GM12878 (cell line): ENCODE measurements around the gene IL1B. TPM values are rescaled to one million over a fixed set of nuclear protein-coding genes. Genes with fewer than 3 reads are reported as not detected.

Experiments used
- ATAC-seq: fragments of 200-7000 bp; cut with Tn5 transposase; 3 replicates; pipeline ENCODE4 v1.9.1; 2020; ENCODE audit warnings: mild to moderate bottlenecking, moderate library complexity
- BruUV-seq: library from RNA; stranded (reverse); fragments of 400-500 nt; replicated peaks from 2 replicates; lab custom pipeline; 2021; lab: Mats Ljungman, UMichigan
- CTCF ChIA-PET: fragments of 300-600 bp; sonication (Branson Sonifier 250); formaldehyde crosslinking; extraction: SDS; loops from one replicate; lab custom pipeline; 2021; ENCODE audit warnings: inconsistent platforms; lab: Yijun Ruan, JAX
- POLR2A ChIA-PET: fragments of 350-600 bp; formaldehyde crosslinking; extraction: SDS; loops from one replicate; lab custom pipeline; 2021; ENCODE audit warnings: inconsistent platforms; lab: Charles Lee
- RAD21 ChIA-PET: fragments of 300-600 bp; sonication (Branson Sonifier 250); formaldehyde crosslinking; loops from one replicate; lab custom pipeline; 2023; ENCODE audit warnings: antibody characterized with exemption; ENCODE audit not compliant: unreplicated experiment; lab: Charles Lee
- SMC1A ChIA-PET: fragments of 300-600 bp; sonication (Branson Sonifier 250); formaldehyde crosslinking; loops from one replicate; lab custom pipeline; 2023; ENCODE audit not compliant: unreplicated experiment, uncharacterized antibody; lab: Charles Lee
- DNase-seq: peaks from one replicate; pipeline ENCODE4 v3.0.0-alpha.2; 2011; ENCODE audit warnings: low read depth, low spot score
- FAIRE-seq: peaks from 3 replicates; lab custom pipeline; 2011; peaks lifted over from hg19 to GRCh38; lab: Jason Lieb, UNC
- H2AFZ ChIP-seq: 2 replicates; pipeline ENCODE4 v1.6.0; 2011; ENCODE audit warnings: low read depth, low read length, control low read depth; ENCODE audit not compliant: control insufficient read depth
- H3K27ac ChIP-seq: 2 replicates; pipeline ENCODE4 v1.5.1; 2011; ENCODE audit warnings: control low read depth; ENCODE audit not compliant: control insufficient read depth, insufficient read depth
- H3K27me3 ChIP-seq, 2 experiments: replicated peaks in 1 of 2; 2 replicates each; pipeline versions ENCODE4 v1.6.0 to v1.6.1; 2011; ENCODE audit warnings: low read length in 1 of 2; ENCODE audit not compliant: control insufficient read depth in 2 of 2, insufficient read depth in 2 of 2
- H3K36me3 ChIP-seq, 2 experiments: 2 replicates each; pipeline ENCODE4 v1.5.1; 2011; ENCODE audit warnings: low read length in 1 of 2; ENCODE audit not compliant: control insufficient read depth in 2 of 2, insufficient read depth in 2 of 2
- H3K4me1 ChIP-seq: 2 replicates; pipeline ENCODE4 v1.6.1; 2011; ENCODE audit warnings: mild to moderate bottlenecking, low read length, moderate library complexity, mixed read lengths; ENCODE audit not compliant: control insufficient read depth, insufficient read depth
- H3K4me2 ChIP-seq: 2 replicates; pipeline ENCODE4 v1.6.0; 2011; ENCODE audit warnings: control low read depth; ENCODE audit not compliant: control insufficient read depth, insufficient read depth
- H3K4me3 ChIP-seq: fragments of 200-600 bp; sonication (generic); 2 replicates; pipeline ENCODE4 v1.5.1; 2016
- H3K79me2 ChIP-seq: 2 replicates; pipeline ENCODE4 v1.6.0; 2011; ENCODE audit warnings: low read length; ENCODE audit not compliant: control insufficient read depth, insufficient read depth
- H3K9ac ChIP-seq: 2 replicates; pipeline ENCODE4 v1.8.0; 2011; ENCODE audit warnings: low read length, control low read depth, mixed read lengths; ENCODE audit not compliant: control insufficient read depth, insufficient read depth
- H3K9me3 ChIP-seq: replicated peaks from 3 replicates; pipeline ENCODE4 v1.5.1; 2011; ENCODE audit warnings: mild to moderate bottlenecking, low read length; ENCODE audit not compliant: control insufficient read depth, insufficient read depth
- H4K20me1 ChIP-seq: 2 replicates; pipeline ENCODE4 v1.6.0; 2011; ENCODE audit not compliant: control insufficient read depth, insufficient read depth
- BCL11A ChIP-seq: IDR thresholded peaks from 2 replicates; pipeline ENCODE4 v1.6.1; 2011; ENCODE audit warnings: low read depth, low read length
- E2F4 ChIP-seq: IDR thresholded peaks from 2 replicates; pipeline ENCODE4 v1.6.1; 2012; ENCODE audit warnings: low read depth, low read length, improper control_type of control experiment
- E4F1 ChIP-seq: fragments of 450-650 bp; IDR thresholded peaks from 2 replicates; pipeline ENCODE4 v1.6.1; 2018; ENCODE audit warnings: borderline replicate concordance, mild to moderate bottlenecking; ENCODE audit not compliant: partially characterized antibody
- ELK1 ChIP-seq: IDR thresholded peaks from 2 replicates; pipeline ENCODE4 v1.6.1; 2012; ENCODE audit warnings: low read depth, low read length, improper control_type of control experiment
- HCFC1 ChIP-seq: fragments of 150-350 bp; IDR thresholded peaks from 2 replicates; pipeline ENCODE4 v1.6.1; 2014; ENCODE audit warnings: low read length
- HSF1 ChIP-seq: fragments of 150-350 bp; IDR thresholded peaks from 2 replicates; pipeline ENCODE4 v1.6.1; 2014; ENCODE audit warnings: mild to moderate bottlenecking, low read depth, low read length
- IKZF2 ChIP-seq, 2 experiments: fragments of 450-650 bp; IDR thresholded peaks; 2 replicates each; pipeline ENCODE4 v1.6.1; 2017; ENCODE audit warnings: mild to moderate bottlenecking in 2 of 2, moderate library complexity in 2 of 2
- JUND ChIP-seq: IDR thresholded peaks from 2 replicates; pipeline ENCODE4 v1.6.1; 2012; ENCODE audit warnings: low read depth, mild to moderate bottlenecking, low read length, improper control_type of control experiment, moderate library complexity
- MTA2 ChIP-seq: fragments of 450-650 bp; IDR thresholded peaks from 2 replicates; pipeline ENCODE4 v1.6.1; 2016; ENCODE audit warnings: low read depth, mild to moderate bottlenecking, moderate library complexity
- NBN ChIP-seq: fragments of 450-650 bp; IDR thresholded peaks from 2 replicates; pipeline ENCODE4 v1.6.1; 2016
- NKRF ChIP-seq: fragments of 450-650 bp; conservative IDR thresholded peaks from 2 replicates; pipeline ENCODE4 v1.6.1; 2017; ENCODE audit warnings: mild to moderate bottlenecking, moderate library complexity
- RAD51 ChIP-seq: fragments of 450-650 bp; IDR thresholded peaks from 2 replicates; pipeline ENCODE4 v1.6.1; 2016; ENCODE audit warnings: moderate library complexity, mild to moderate bottlenecking, inconsistent platforms
- SIX5 ChIP-seq: IDR thresholded peaks from 2 replicates; pipeline ENCODE4 v1.6.1; 2011; ENCODE audit warnings: mild to moderate bottlenecking, low read depth, low read length, moderate library complexity; ENCODE audit not compliant: severe bottlenecking
- WGBS: methylation state at CpG from one replicate; pipeline ENCODE4 v1.1.6; 2016; ENCODE audit warnings: low lambda C conversion rate; ENCODE audit not compliant: insufficient replicate concordance, insufficient coverage; ENCODE audit errors: missing lambda C conversion rate; 5-methylcytosine and 5-hydroxymethylcytosine counted together
- in situ Hi-C: fragments of 300-500 bp; cut with MboI; formaldehyde crosslinking; loops from 9 replicates; pipeline ENCODE4 v1.14.3; 2018; ENCODE audit warnings: mixed read lengths
- intact Hi-C: fragments of 100-400 bp; cut with micrococcal nuclease; formaldehyde crosslinking; loops from one replicate; pipeline ENCODE4 v1.14.2; 2022; ENCODE audit not compliant: unreplicated experiment
- polyA plus RNA-seq, 11 experiments: library from polyadenylated mRNA; depleted of rRNA in 4 of 11; unstranded in 6 of 11; stranded (reverse) in 5 of 11; fragments of >200 nt; fragmentation: Nextera tagmentation in 4 of 11; fragmentation: Illumina TruSeq in 1 of 11; extraction: Ambion mirVana in 4 of 11; extraction: Trizol in 1 of 11; gene quantifications; 1 replicate in 1 of 11; 2 replicates in 10 of 11; pipeline versions ENCODE4 v1.2.1 to v1.2.3, GENCODE V29; 2011 to 2016; ENCODE audit warnings: inconsistent platforms in 2 of 11, missing spikeins in 2 of 11, low read depth in 1 of 11
- total RNA-seq, 4 experiments: library from RNA; depleted of rRNA in 3 of 4; stranded (reverse); fragments of >200 nt in 3 of 4; fragmentation: Illumina TruSeq in 1 of 4; extraction: Trizol in 1 of 4; gene quantifications; 2 replicates each; pipeline versions ENCODE4 v1.2.1 to v1.2.3, GENCODE V29; 2013 to 2021

Gene IL1B
- total and polyA plus RNA-seq, 10 of the 15 experiments (the other 5 are each of a cell fraction or from before 2014, with no cell fraction given), result 0.20 to 1.6 (median 0.84) TPM

- TF ChIP-seq RAD51, result no peak
- no peak for TF ChIP-seq JUND
- TF ChIP-seq E2F4, result no peak
- no peak for TF ChIP-seq NBN
- no peak for TF ChIP-seq HCFC1
- no peak for TF ChIP-seq NKRF
- TF ChIP-seq BCL11A, result no peak
- TF ChIP-seq MTA2, result no peak
- TF ChIP-seq SIX5, result no peak
- no peak for TF ChIP-seq HSF1
- TF ChIP-seq E4F1, result no peak
- no peak for TF ChIP-seq ELK1
- TF ChIP-seq IKZF2 (IDR thresholded peaks at IDR 0.05), result no peak
- H3K79me2 ChIP-seq, result no peaks in the 10 kb centered on the region
- BruUV-seq, result no TSS peak
- no peaks in the 10 kb centered on the region for H3K27me3 ChIP-seq
- H3K36me3 ChIP-seq, result no peaks in the 10 kb centered on the region
- H3K4me2 ChIP-seq, result no peak overlapping the region
- WGBS, result 72% methylated on average over 4 of the region's 4 CpGs
- no peak overlapping the region for H3K4me3 ChIP-seq
- H4K20me1 ChIP-seq, result no peaks in the 10 kb centered on the region
- no peak for ATAC-seq
- H2AFZ ChIP-seq, result no peak overlapping the region
- SMC1A ChIA-PET, result interaction anchor here (1.1 to 1.9 kb wide), 4 partner anchors 21 to 68 kb away, joined by 3 to 7 read pairs (median 4); no protein-coding TSS in a partner anchor
- FAIRE-seq, result no peak
- no peaks in the 10 kb centered on the region for H3K9me3 ChIP-seq
- H3K27ac ChIP-seq, result no peak overlapping the region
- intact Hi-C loops (no loop called here), in situ Hi-C loops (no loop called here)
- DNase-seq, result no peak
- POLR2A ChIA-PET, result interaction anchor here (0.8 to 1.5 kb wide), 4 partner anchors 19 to 61 kb away, joined by 3 to 5 read pairs (median 4); partner anchors contain the start of gene IL1B
- no peak overlapping the region for H3K9ac ChIP-seq
- H3K4me1 ChIP-seq, result peaks cover 12% of the 10 kb centered on the region
- CTCF ChIA-PET, result interaction anchor here (0.6 to 1.5 kb wide), 4 partner anchors 11 to 68 kb away, joined by 3 to 7 read pairs (median 4); no protein-coding TSS in a partner anchor
- RAD21 ChIA-PET, result interaction anchor here (1.0 kb wide), 1 partner anchor 125 kb away, joined by 3 read pairs; no protein-coding TSS in a partner anchor
Measured at GRCh38 chr2:112817082-112817689, 19.4 kb downstream of the IL1B start.
